K562 treated with DMSO at 1 percent for 48 hours (cell line): ENCODE results near the gene HBE1. TPM values are rescaled to one million over a fixed set of nuclear protein-coding genes. Genes with fewer than 3 reads are reported as not detected.

Experiments
- total RNA-seq: library from RNA; unstranded; fragments of 300-600 nt; gene quantifications from 2 replicates; pipeline ENCODE4 v1.2.3, GENCODE V29; 2022; ENCODE audit warnings: low replicate concordance; ENCODE audit errors: extremely low read depth

HBE1 gene
- not detected in 2 replicates for total RNA-seq

GRCh38 chr11:5269715-5270147 lies at the start of gene HBE1:
Gene HBE1, minus strand, starts transcription at chr11:5269945. Its CDS starts 55 bp downstream, at chr11:5269890.

GRCh38 chr11:5301846-5302245 lies 32.1 kb upstream of the HBE1 start, which contains the start of gene OR51B4:
Gene OR51B4, minus strand, starts transcription at chr11:5301946. Its CDS starts 0 bp downstream, at chr11:5301946.

GRCh38 chr11:5254646-5255413 lies 14.9 kb downstream of the HBE1 start, which contains the start of gene HBG2:
Gene HBG2, minus strand, starts transcription at chr11:5254781. Its CDS starts 53 bp downstream, at chr11:5254728.

GRCh38 chr11:5249807-5250396 lies 19.8 kb downstream of the HBE1 start, which contains the start of gene HBG1:
Gene HBG1, minus strand, starts transcription at chr11:5249857. Its CDS starts 53 bp downstream, at chr11:5249804.

DNA sequence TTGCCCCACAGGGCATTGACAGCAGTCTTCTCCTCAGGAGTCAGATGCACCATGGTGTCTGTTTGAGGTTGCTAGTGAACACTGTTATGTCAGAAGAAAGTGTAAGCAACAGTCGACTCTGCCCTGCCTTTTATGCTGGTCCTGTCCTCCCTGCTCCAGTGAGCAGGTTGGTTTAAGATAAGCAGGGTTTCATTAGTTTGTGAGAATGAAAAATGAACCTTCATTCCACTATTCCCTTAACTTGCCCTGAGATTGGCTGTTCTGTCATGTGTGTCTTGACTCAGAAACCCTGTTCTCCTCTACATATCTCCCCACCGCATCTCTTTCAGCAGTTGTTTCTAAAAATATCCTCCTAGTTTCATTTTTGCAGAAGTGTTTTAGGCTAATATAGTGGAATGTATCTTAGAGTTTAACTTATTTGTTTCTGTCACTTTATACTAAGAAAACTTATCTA lies 35.3 kb downstream of the HBE1 start, which contains the start of gene HBD:
Gene HBD, minus strand, starts transcription at position 103 of the 454 bp plus-strand sequence. Its CDS starts 50 bp downstream, at position 53.

GRCh38 chr11:5226732-5227310 lies 42.9 kb downstream of the HBE1 start, which contains the start of gene HBB:
Gene HBB, minus strand, starts transcription at chr11:5227071. Its CDS starts 50 bp downstream, at chr11:5227021.

Other genes starting within 250 kb of the HBE1 start
- not detected in 2 replicates for gene OR52J3, start 223.4 kb downstream of the HBE1 start, total RNA-seq
- gene OR52E2, start 210.3 kb downstream of the HBE1 start, total RNA-seq: not detected in 2 replicates
- not detected in 2 replicates for gene OR52E1, start 200.4 kb downstream of the HBE1 start, total RNA-seq
- gene OR52A5, start 131.6 kb downstream of the HBE1 start, total RNA-seq: not detected in 2 replicates
- gene OR52A1, start 115.2 kb downstream of the HBE1 start, total RNA-seq: not detected in 2 replicates
- not detected in 2 replicates for gene OR51V1, start 69.3 kb downstream of the HBE1 start, total RNA-seq
- gene HBB, start 42.9 kb downstream of the HBE1 start, total RNA-seq: not detected in 2 replicates
- not detected in 2 replicates for gene HBD, start 35.5 kb downstream of the HBE1 start, total RNA-seq
- gene HBG1, start 20.1 kb downstream of the HBE1 start, total RNA-seq: not detected in 2 replicates
- gene HBG2, start 15.2 kb downstream of the HBE1 start, total RNA-seq: 3,082 TPM in 1 of 2 replicates, not detected in the other
- gene OR51B4, start 32.0 kb upstream of the HBE1 start, total RNA-seq: not detected in 2 replicates
- gene OR51B2, start 54.4 kb upstream of the HBE1 start, total RNA-seq: not detected in 2 replicates
- not detected in 2 replicates for gene OR51B5, start 73.6 kb upstream of the HBE1 start, total RNA-seq
- not detected in 2 replicates for gene OR51B6, start 81.6 kb upstream of the HBE1 start, total RNA-seq
- gene OR51M1, start 113.9 kb upstream of the HBE1 start, total RNA-seq: not detected in 2 replicates
- gene OR51Q1, start 152.2 kb upstream of the HBE1 start, total RNA-seq: not detected in 2 replicates
- not detected in 2 replicates for gene OR51I1, start 171.6 kb upstream of the HBE1 start, total RNA-seq
- not detected in 2 replicates for gene OR51I2, start 179.4 kb upstream of the HBE1 start, total RNA-seq
- gene OR52D1, start 218.7 kb upstream of the HBE1 start, total RNA-seq: not detected in 2 replicates
- gene UBQLN3, start 240.0 kb upstream of the HBE1 start, total RNA-seq: not detected in 2 replicates
- gene UBQLNL, start 246.8 kb upstream of the HBE1 start, total RNA-seq: not detected in 2 replicates